Right kidney (tissue), 1 donor: Measurements from ENCODE around the gene IL17C.
A peak's percentile ranks its signal among the peaks of the same experiment; 100 is the strongest.

Source experiments
- DNase-seq: peaks from one replicate; pipeline ENCODE4 v3.0.0-alpha.2; 2016

Gene IL17C

DNA sequence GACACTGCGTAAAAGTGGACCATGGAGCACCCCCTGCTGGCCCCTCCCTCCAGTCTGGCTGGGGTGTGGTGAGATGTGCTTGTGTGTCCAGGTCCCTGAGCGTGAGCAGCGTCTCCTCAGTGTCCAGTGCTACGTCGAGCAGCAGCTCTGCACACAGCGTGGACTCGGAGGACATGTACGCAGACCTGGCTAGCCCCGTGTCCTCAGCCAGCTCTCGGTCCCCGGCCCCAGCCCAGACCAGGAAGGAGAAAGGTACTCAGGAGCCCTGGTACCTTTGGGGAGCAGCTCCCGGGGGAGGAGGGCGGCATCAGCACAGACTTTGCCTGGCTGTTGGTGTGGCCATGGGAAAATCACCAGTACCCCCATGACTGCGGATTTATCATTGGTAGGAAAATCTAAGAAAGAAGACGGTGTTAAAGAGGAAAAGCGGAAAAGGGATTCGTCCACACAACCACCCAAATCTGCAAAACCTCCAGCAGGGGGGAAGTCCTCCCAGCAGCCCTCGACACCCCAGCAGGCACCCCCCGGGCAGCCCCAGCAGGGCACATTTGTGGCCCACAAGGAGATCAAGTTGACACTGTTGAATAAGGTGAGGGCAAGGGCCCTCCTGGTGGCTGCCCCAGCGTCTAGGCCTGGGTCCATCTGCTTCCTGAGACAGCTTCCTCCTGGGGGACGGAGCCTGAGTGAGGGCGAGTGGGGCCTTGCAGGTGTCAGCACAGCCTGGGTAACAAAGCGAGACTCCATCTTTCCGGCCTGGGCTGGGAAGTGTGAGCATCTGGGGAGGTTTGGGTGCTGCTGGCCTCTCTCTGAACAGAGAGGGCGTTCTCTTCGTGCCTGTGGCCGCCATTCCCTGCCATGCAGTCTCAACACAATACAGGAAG lies 10.6 kb upstream of the IL17C start:
- DNase-seq: no peak

- DNase-seq: no peak
These were observed 9.8 kb upstream of the IL17C start for GRCh38 chr16:88628512-88628974.

DNA sequence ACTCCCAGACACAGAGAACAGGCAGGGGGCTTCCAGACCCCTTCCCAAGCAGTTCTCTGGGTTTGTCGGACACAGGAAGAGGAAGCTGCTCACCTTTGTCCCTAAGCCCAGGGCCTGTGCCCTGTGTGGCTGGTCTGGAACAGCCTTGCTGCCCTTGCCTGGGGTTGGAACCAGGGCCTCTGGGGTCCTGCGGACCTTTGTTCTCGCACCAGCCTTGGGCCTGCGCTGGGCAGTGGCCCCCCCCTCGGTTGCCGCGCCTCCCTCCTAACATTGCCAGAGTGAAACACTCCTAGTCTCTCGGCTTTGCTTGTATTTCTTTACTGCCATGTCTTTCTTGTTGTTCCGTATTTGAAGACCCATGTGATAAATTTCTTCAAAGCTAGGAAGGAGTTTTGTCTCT lies 8.5 kb upstream of the IL17C start:
- DNase-seq: no peak

DNA sequence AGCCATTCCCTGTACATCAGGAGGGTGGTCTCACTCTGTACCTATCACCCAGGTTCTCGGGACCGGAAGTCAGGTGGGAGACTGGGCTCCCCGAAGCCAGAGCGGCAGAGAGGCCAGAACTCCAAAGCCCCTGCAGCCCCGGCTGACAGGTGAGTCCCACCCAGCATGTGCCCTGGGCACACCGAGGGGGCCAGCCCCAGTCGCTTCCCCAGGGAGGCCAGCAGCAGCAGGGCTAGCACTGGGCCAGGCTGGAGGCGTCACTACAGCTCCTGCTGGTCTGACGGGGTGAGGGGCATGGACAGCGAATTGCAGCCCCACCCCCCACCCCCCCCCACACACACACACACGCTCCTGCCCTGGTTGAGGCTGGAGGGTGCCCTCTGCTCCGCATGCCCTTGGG lies 7.9 kb upstream of the IL17C start:
- no peak for DNase-seq

- DNase-seq: no peak
These were observed 7.4 kb upstream of the IL17C start for GRCh38 chr16:88630941-88631340.

GRCh38 chr16:88631384-88631783 lies 7.0 kb upstream of the IL17C start:
- DNase-seq: no peak

DNA sequence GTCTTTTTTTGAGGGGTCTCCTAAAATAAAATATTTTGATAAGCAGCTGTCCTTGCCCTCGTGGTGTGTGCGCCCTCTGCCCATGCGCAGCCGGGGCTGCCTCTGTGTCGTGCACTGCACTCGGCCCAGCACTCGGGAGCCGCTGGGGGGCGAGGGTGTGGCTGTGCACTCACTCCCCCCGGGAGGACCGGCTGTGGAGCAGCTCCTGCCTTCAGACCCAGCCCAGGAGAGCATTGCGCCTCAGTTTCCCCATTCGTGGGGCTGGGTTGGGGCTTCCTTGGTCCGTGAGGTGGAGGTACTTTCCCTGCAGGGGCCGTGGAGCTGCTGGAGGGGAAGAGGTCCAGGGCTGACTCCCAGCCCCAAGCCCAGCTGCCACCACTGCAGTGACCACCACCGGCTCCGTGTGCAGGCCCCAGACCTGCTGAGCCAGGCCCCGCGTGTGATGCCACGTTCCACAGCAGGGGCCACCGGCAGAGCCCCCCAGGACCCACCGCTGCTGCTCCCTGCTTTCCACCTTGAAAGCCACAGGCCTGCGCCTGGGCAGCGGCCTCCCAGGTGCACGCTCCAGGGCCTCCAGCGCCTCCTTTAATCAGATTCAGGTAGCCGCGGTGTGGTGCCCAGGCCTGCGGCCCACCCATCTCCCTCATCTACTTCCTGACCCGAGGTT lies 6.3 kb upstream of the IL17C start:
- DNase-seq: no peak

- DNase-seq: no peak
These were observed 5.8 kb upstream of the IL17C start for GRCh38 chr16:88632587-88632930.

GRCh38 chr16:88633684-88634140 lies 4.7 kb upstream of the IL17C start:
- DNase-seq: peak; percentile 54

DNA sequence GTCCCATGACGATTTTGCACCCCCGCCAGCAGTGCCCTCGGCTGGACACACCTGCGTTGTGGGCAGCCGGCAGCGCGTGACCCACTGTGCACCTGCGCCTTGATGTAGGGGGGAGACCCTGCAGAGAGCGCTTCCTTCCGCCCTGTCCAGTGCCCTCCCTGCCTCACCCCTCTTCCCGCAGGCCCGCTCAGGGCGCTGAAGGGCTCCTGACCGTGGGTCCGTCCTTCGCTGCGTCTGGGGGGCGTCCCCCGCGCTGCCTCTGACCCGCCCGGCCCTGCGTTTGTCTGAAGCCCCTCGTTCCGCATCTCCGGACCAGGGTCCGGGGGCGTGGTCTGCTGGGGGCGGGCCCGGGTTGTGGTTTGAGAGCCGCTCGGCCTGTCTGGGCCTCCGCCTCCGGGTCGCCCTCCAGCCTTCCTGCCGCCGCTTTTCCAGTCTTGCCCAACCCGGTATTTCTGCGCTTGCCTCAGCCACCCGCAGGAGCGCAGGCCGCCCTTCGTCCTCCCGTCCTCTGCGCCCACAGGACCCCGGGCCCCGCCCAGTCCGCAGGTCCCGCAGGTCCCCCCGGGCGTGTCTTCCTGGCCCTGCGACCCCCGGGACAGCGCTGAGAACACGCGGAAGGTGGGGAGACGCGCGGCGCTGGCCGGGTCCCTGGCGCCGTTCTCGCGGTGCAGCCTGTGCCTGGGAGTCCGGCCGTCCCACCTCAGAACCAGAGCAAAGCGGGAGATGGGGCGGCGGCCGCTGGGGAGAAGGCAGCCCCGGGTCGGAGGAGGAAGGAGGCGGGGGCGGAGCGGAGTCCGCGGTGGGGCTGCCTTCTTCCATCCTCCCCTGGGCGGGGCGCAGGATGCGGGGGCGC lies 4.0 kb upstream of the IL17C start:
- DNase-seq: peak; percentile 77

DNA sequence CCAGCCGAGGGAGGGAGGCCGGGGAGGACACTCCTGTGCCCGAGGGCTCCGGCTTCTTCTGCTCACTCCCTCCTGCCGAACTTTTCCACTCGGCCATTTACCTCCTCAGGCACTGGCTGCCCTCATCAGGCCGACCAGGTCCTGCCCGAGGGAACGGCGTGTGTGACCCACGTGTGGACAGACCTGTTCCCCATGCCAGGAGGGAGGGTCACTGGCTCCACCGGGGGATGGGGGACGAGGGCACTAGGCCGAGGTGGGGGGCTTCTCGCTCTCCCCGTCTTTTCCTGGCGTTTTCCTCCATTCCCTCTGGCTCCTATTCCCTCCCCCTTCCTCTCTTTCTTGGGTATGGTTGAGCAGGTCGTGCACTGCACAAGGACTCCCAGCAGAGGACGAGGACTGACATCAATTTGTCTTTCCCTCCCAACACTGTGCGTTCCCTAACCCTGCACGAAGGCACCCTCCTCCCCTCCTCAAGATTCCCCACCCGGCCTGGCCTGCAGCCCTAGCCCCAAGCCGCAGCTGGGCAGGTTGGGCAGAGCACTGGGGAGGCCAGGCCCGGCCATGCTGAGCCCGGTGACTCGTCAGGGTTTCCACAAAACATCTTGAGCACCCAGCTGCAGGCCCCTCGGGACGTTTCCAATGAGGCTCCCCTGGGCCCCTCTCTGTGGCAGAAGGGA lies 3.2 kb upstream of the IL17C start:
- DNase-seq: no peak

DNA sequence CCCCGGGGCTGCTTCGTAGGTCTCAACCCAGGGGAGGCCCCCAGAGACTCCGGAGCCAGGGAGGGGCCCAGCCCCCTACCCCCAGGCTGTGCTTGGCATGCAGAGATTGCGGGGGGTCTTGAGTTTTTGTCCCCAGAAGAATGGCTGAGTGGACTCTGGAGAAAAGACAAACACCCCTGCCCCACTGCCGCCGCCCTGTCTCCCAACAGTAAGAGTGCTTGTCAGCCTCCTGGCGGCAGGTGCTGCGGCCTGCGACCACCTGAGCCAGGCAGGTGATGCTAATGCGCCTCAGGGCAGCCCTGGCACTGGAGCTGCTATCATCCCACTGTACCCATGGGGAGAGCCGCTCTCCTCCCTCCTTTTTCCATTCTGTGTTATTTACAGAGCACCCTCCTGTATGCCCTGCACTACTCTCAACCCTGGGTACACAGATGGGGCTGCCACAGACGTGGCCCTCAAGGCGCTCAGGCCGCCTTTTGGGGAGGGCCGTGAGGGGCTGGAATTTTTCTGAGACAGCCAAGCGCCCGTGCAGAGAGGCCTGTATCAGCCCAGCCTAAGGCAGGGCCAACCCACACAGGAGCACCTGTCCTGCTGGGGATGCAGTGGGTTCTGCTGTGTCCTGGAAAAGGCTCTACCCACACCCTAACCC lies 2.6 kb upstream of the IL17C start:
- DNase-seq: no peak

- DNase-seq: no peak
These were observed 1.7 kb upstream of the IL17C start for GRCh38 chr16:88636488-88637265.

- peak; percentile 50 for DNase-seq
These were observed 1.1 kb downstream of the IL17C start for GRCh38 chr16:88639231-88640038.

GRCh38 chr16:88640039-88640495 lies 1.7 kb downstream of the IL17C start:
- no peak for DNase-seq

- DNase-seq: no peak
These were observed 2.3 kb downstream of the IL17C start for GRCh38 chr16:88640498-88641247.

- no peak for DNase-seq
These were observed 4.7 kb downstream of the IL17C start for GRCh38 chr16:88642881-88643643.

- DNase-seq: no peak
These were observed 5.2 kb downstream of the IL17C start for GRCh38 chr16:88643644-88643932.

GRCh38 chr16:88645455-88645854 lies 7.1 kb downstream of the IL17C start:
- DNase-seq: no peak
